HT1080 (cell line): ENCODE measurements around the gene DNAJC22. TPM values are rescaled to one million over a fixed set of nuclear protein-coding genes. Genes with fewer than 3 reads are reported as not detected.
"Not testable (repeated sequence)": the region's sequence is repeated elsewhere in the genome, so short reads cannot be mapped to it uniquely, and the experiment has no call there.

Source experiments
- DNase-seq: peaks from one replicate; pipeline ENCODE4 v3.0.0-alpha.2; 2015; ENCODE audit warnings: low read depth
- polyA plus RNA-seq, 2 experiments: library from polyadenylated mRNA; depleted of rRNA; stranded (reverse); fragments of >200 nt; gene quantifications; 2 replicates each; pipeline ENCODE4 v1.2.3, GENCODE V29; 2015
- total RNA-seq: library from RNA; depleted of rRNA; stranded (reverse); fragments of >200 nt; shearing (Covaris generic); gene quantifications from 2 replicates; pipeline ENCODE4 v1.2.3, GENCODE V29; 2014; rRNA removed

Gene DNAJC22
- total RNA-seq = 8.3 and 9.1 TPM in 2 replicates
- 8.2 and 8.4 TPM in 2 replicates for polyA plus RNA-seq (2015; cell fraction: cytosol; rRNA removed)
- polyA plus RNA-seq (2015; cell fraction: nucleus; rRNA removed) = 11.0 and 11.2 TPM in 2 replicates

- DNase-seq = no peak
These were observed at the start of gene DNAJC22 for GRCh38 chr12:49346659-49347310. Gene DNAJC22 (plus strand): TSS chr12:49346888. CDS start chr12:49348873, 1,985 bp downstream.

DNA sequence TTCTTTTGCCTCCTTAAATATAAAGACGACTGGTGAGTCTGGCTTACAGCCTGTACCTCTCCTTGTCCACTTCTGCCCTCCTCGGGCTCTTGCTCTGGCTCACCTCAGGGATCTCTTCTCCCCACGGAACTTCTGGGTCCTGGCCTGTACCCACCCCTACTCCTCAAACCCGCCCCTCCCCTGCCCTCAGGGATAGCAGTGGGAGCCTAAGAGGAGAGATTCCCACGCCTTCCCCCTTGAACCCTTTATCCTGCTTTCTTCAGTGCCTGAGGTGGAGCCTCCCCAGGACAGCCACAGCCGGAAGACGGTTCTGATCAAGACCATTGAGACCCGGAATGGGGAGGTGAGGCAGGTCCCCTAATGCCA, 49.0 kb upstream of the DNAJC22 start:
- no peak for DNase-seq

- DNase-seq = no peak
These were observed 48.5 kb upstream of the DNAJC22 start for GRCh38 chr12:49298160-49298559.

DNA sequence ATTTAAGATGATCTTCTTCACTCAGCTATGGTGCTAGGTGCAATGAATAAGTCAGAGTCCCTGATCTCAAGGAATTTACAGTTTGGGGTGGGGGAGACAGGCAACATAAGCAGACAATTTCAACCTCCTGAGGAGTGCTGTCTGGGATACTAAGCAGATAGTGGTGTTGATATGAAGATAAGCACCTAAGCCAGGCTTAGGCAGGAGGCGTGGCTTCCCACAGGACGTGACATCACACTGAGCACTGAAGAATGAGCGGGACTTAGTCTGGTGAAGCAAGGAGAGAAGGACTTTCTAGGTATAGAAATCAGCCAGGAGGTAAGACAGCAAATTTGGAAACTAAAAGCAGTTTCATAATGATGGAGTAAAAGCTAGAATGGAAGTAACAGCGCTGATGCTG, 44.9 kb upstream of the DNAJC22 start:
- DNase-seq = no peak

DNA sequence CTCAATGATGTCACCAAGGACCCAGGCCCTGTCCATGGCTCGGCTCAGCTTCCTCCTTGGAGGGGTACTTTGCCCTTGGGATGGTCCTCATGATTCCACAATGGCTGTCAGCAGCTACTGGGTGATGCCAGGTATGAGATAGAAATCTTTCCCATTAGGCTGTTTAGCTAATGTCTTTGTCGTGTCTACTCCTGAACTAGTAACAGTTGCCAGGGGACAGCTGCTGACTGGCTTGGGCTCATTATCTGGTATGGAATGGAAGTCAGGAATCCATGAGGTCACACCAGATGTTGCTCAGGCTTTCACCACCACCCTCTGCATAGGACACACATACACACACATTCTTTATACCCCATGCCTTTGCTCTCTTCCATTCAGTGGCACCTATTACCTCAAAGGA, 42.5 kb upstream of the DNAJC22 start:
- no peak for DNase-seq

DNA sequence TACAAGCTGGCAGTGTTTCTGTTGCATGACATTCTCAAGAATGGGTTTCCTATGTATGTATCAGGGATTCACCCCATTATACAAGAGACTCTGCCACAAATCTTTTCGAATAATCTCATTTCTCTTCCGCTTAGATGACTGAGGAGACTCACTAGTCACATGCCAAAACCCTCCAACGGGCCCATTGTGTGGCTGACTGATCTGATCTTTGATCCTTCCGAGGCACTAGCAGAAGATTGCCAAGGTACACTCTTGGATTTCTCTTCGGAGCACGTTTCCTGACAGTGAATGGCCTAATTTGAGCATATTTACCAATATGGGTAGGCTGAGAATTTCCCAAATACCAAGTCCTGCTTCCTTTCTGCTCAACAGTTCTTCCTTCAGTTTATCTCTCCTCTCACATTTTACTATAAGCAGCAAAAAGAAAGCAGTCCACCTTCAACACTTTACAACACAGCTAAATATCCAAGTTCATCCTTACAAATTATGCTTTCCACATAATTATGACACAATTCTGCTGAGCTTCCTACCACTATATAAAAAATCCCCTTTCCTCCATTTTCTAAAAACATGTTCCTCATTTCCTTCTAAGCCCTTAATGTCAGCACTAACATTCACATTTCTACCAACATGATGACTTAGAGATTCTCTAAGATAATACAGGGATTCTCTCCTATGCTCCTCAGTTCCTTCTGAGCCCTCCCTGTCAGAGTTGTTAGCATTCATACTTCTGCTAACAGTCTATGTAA, 40.8 kb upstream of the DNAJC22 start:
- DNase-seq = no peak

DNA sequence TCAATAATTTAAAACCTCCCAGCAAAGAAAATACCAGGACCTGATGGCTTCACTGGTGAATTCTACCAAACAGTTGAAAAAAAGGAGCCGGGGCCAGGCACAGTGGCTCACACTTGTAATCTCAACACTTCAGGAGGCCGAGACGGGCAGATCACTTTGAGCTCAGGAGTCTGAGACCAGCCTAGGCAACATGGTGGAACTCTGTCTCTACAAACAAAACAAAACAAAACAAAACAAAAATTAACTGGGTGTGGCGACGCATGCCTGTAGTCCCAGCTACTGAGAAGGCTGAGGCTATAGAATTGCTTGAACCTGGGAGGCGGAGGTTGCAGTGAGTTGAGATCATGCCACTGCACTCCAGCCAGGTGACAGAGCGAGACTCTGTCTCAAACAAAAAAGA, 37.3 kb upstream of the DNAJC22 start:
- DNase-seq = no peak

DNA sequence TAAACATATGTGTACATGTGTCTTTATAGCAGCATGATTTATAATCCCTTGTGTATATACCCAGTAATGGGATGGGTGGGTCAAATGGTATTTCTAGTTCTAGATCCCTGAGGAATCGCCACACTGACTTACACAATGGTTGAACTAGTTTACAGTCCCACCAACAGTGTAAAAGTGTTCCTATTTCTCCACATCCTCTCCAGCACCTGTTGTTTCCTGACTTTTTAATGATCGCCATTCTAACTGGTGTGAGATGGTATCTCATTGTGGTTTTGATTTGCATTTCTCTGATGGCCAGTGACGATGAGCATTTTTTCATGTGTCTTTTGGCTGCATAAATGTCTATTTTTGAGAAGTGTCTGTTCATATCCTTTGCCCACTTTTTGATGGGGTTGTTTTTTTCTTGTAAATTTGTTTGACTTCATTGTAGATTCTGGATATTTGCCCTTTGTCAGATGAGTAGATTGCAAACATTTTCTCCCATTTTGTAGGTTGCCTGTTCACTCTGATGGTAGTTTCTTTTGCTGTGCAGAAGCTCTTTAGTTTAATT, 36.2 kb upstream of the DNAJC22 start:
- not testable (repeated sequence) for DNase-seq

DNA sequence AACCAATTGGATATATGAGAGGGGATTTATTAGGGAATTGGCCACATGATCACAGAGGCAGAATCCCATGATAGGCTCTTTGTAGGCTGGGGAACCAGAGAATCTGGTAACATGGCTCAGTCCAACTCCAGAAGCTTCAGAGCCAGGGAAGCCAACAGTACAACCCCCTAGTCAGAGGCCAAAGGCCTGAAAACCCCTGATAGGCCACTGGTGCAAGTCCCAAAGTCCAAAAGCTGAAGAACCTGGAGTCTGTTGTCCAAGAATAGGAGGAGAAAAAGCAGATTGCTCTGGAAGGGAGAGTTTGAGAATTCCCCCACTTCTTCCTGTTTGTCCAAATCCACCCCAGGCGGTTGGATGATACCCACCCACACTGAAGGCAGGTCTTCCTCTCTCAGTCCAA, 31.9 kb upstream of the DNAJC22 start:
- no peak for DNase-seq

GRCh38 chr12:49317118-49317517, 29.6 kb upstream of the DNAJC22 start:
- DNase-seq = not testable (repeated sequence)

- DNase-seq = not testable (repeated sequence)
These were observed 26.1 kb upstream of the DNAJC22 start for GRCh38 chr12:49320411-49321103.

DNA sequence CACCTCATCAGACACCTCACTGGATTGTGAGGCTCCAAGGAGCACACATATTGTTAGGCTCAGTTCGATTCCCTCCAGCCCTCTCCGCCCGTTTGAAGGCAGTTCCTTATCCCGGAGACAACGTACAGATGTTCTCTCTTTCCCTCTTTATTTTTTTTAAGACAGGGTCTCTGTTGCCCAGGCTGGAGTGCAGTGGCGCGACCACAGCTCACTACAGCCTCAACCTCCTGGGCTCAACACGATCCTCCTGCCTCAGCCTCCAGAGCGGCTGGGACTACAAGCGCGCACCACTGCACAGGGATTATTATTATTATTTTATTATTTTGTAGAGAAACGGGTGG, 24.4 kb upstream of the DNAJC22 start:
- DNase-seq = no peak

GRCh38 chr12:49322708-49323523, 23.8 kb upstream of the DNAJC22 start, which contains the start of gene TROAP:
Gene TROAP (plus strand): TSS chr12:49323255. CDS start chr12:49323609, 354 bp downstream.
- peak; percentile 98 for DNase-seq

- DNase-seq = no peak
These were observed 23.1 kb upstream of the DNAJC22 start for GRCh38 chr12:49323524-49324097.

- DNase-seq = no peak
These were observed 21.1 kb upstream of the DNAJC22 start for GRCh38 chr12:49325606-49326005.

DNA sequence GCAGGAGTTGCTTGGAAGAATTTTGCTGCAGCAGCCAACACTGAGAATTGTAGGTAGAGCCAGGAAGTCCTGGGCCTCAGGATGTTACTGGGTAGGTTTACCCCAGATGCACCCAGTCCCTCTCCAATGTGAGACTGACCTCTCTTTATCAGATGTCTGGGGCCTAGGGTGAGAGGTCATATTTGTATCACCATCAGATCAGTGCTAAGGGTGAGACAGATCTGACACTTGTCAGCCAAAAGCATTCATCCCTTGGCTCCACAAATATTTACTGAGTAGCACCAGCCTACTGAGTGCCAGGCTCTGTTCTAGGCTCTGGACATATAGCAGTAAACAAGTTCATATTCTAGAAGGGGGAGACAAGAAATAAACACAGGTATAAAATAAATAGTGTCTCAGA, 19.3 kb upstream of the DNAJC22 start:
- DNase-seq = no peak

DNA sequence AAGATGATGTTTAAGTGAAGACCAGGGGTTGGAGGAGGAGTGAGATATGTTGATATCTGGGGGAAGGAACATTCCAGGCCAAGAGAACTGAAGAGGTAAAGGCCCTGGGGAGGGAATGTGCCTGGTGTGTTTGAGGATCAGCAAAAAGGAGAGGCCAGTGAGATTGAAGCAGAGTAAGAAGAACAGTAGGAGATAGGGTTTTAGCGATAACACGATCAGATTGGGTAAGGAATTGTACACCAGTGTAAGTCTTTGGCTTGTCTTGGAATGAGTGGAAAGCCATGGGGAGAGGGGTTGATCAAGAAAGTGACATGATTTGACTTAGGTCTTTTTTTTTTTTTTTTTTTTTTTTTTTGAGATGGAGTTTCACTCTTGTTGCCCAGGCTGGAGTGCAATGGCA, 18.8 kb upstream of the DNAJC22 start:
- no peak for DNase-seq

DNA sequence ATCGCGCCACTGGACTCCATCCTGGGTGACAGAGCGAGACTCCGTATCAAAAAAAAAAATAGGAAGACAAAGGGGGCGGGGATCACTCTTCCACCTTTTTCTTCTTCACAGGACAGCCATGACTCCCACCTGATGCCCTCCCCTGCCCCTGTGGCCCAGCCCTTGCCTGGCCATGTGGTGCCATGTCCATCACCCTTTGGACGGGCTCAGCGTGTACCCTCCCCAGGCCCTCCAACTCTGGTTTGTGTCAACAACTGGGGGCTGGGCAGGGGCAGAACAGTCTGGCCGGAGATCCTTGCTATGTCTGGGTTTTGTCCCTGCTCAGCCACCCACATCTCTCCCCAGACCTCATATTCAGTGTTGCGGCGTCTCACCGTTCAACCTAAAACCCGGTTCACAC, 17.9 kb upstream of the DNAJC22 start:
- no peak for DNase-seq

- no peak for DNase-seq
These were observed 16.6 kb upstream of the DNAJC22 start for GRCh38 chr12:49330032-49330619.
